ENCODE measurements around the gene CACNB3.

The CACNB3 gene

GRCh38 chr12:48803675-48804074 is 14.6 kb upstream of the CACNB3 start:
- H3K27me3 Mint-ChIP-seq: peaks cover 21% of the 10 kb centered on the region
- no peak for ATAC-seq
- H3K27ac Mint-ChIP-seq: no peak overlapping the region
- H3K36me3 Mint-ChIP-seq: no peaks in the 10 kb centered on the region
- H3K4me3 Mint-ChIP-seq: no peak overlapping the region
- no peaks in the 10 kb centered on the region for H3K4me1 Mint-ChIP-seq
- no peaks in the 10 kb centered on the region for H3K9me3 Mint-ChIP-seq

GRCh38 chr12:48807981-48808380 is 10.3 kb upstream of the CACNB3 start:
- Mint-ChIP-seq H3K4me1 (no peaks in the 10 kb centered on the region), H3K36me3 (no peaks in the 10 kb centered on the region), H3K27me3 (peaks cover 1% of the 10 kb centered on the region), H3K9me3 (no peaks in the 10 kb centered on the region), H3K4me3 (no peak overlapping the region), H3K27ac (no peak overlapping the region)
- ATAC-seq: no peak

- ATAC-seq: no peak
- no peaks in the 10 kb centered on the region for H3K9me3 Mint-ChIP-seq
- H3K4me1 Mint-ChIP-seq: peaks cover 24% of the 10 kb centered on the region
- no peak overlapping the region for H3K27ac Mint-ChIP-seq
- H3K27me3 Mint-ChIP-seq: peaks cover 12% of the 10 kb centered on the region
- no peaks in the 10 kb centered on the region for H3K36me3 Mint-ChIP-seq
- H3K4me3 Mint-ChIP-seq: no peak overlapping the region
These were observed 7.3 kb upstream of the CACNB3 start for GRCh38 chr12:48810903-48811431.

GRCh38 chr12:48811437-48812090 is 6.7 kb upstream of the CACNB3 start:
- Mint-ChIP-seq H3K27me3 (peaks cover 18% of the 10 kb centered on the region), H3K36me3 (no peaks in the 10 kb centered on the region), H3K4me1 (peaks cover 30% of the 10 kb centered on the region), H3K9me3 (no peaks in the 10 kb centered on the region), H3K4me3 (no peak overlapping the region), H3K27ac (no peak overlapping the region)
- ATAC-seq: no peak

GRCh38 chr12:48812389-48812788 is 5.9 kb upstream of the CACNB3 start:
- Mint-ChIP-seq H3K4me1 (peaks cover 37% of the 10 kb centered on the region), H3K4me3 (peak overlapping the region; percentile 21), H3K27me3 (peaks cover 26% of the 10 kb centered on the region), H3K36me3 (no peaks in the 10 kb centered on the region), H3K27ac (no peak overlapping the region), H3K9me3 (no peaks in the 10 kb centered on the region)
- ATAC-seq: no peak

GRCh38 chr12:48813465-48814261 is 4.6 kb upstream of the CACNB3 start:
- H3K9me3 Mint-ChIP-seq: no peaks in the 10 kb centered on the region
- ATAC-seq: no peak
- H3K27me3 Mint-ChIP-seq: peaks cover 29% of the 10 kb centered on the region
- H3K4me1 Mint-ChIP-seq: peaks cover 46% of the 10 kb centered on the region
- peak overlapping the region; percentile 90 for H3K4me3 Mint-ChIP-seq
- H3K36me3 Mint-ChIP-seq: no peaks in the 10 kb centered on the region
- H3K27ac Mint-ChIP-seq: peak overlapping the region; percentile 85

- Mint-ChIP-seq H3K27me3 (peaks cover 29% of the 10 kb centered on the region), H3K4me1 (peaks cover 51% of the 10 kb centered on the region), H3K27ac (peak overlapping the region; percentile 85), H3K4me3 (peak overlapping the region; percentile 90), H3K36me3 (no peaks in the 10 kb centered on the region), H3K9me3 (no peaks in the 10 kb centered on the region)
- peak; percentile 92 for ATAC-seq
These were observed 3.8 kb upstream of the CACNB3 start for GRCh38 chr12:48814262-48815125.

- H3K27ac Mint-ChIP-seq: peak overlapping the region; percentile 85
- no peaks in the 10 kb centered on the region for H3K36me3 Mint-ChIP-seq
- H3K4me3 Mint-ChIP-seq: peak overlapping the region; percentile 90
- no peaks in the 10 kb centered on the region for H3K9me3 Mint-ChIP-seq
- ATAC-seq: peak; percentile 14
- H3K4me1 Mint-ChIP-seq: peaks cover 51% of the 10 kb centered on the region
- peaks cover 29% of the 10 kb centered on the region for H3K27me3 Mint-ChIP-seq
These were observed 2.9 kb upstream of the CACNB3 start for GRCh38 chr12:48815126-48816110.

GRCh38 chr12:48816143-48816854 is 2.0 kb upstream of the CACNB3 start:
- Mint-ChIP-seq H3K9me3 (no peaks in the 10 kb centered on the region), H3K4me1 (peaks cover 51% of the 10 kb centered on the region), H3K27ac (no peak overlapping the region), H3K4me3 (no peak overlapping the region), H3K36me3 (no peaks in the 10 kb centered on the region), H3K27me3 (peaks cover 29% of the 10 kb centered on the region)
- ATAC-seq: no peak

- H3K9me3 Mint-ChIP-seq: no peaks in the 10 kb centered on the region
- H3K4me3 Mint-ChIP-seq: peak overlapping the region; percentile 85
- no peaks in the 10 kb centered on the region for H3K36me3 Mint-ChIP-seq
- peak; percentile 1 for ATAC-seq
- H3K4me1 Mint-ChIP-seq: peaks cover 48% of the 10 kb centered on the region
- H3K27ac Mint-ChIP-seq: peak overlapping the region; percentile 40
- H3K27me3 Mint-ChIP-seq: peaks cover 29% of the 10 kb centered on the region
These were observed 715 bp downstream of the CACNB3 start for GRCh38 chr12:48818831-48819590.

GRCh38 chr12:48819986-48820725 is 1.9 kb downstream of the CACNB3 start:
- peaks cover 43% of the 10 kb centered on the region for H3K4me1 Mint-ChIP-seq

GRCh38 chr12:48822139-48822538 is 3.8 kb downstream of the CACNB3 start:
- Mint-ChIP-seq H3K9me3 (no peaks in the 10 kb centered on the region), H3K4me3 (no peak overlapping the region), H3K27me3 (peaks cover 5% of the 10 kb centered on the region), H3K4me1 (peaks cover 25% of the 10 kb centered on the region), H3K36me3 (no peaks in the 10 kb centered on the region), H3K27ac (no peak overlapping the region)
- ATAC-seq: no peak

More at GRCh38 chr12:48819986-48820725, 1.9 kb downstream of the CACNB3 start:
- no peaks in the 10 kb centered on the region for H3K9me3 Mint-ChIP-seq
- H3K27me3 Mint-ChIP-seq: peaks cover 25% of the 10 kb centered on the region
- H3K36me3 Mint-ChIP-seq: no peaks in the 10 kb centered on the region
- no peak for ATAC-seq
- H3K4me3 Mint-ChIP-seq: no peak overlapping the region
- H3K27ac Mint-ChIP-seq: no peak overlapping the region
